HepG2 (cell line): ENCODE measurements around the gene WHAMM. TPM values are rescaled to one million over a fixed set of nuclear protein-coding genes. Genes with fewer than 3 reads are reported as not detected.

Experiments
- ATAC-seq: fragments of 200-7000 bp; cut with Tn5 transposase; 3 replicates; pipeline ENCODE4 v1.9.1; 2020; ENCODE audit warnings: mild to moderate bottlenecking, moderate library complexity
- BruUV-seq: library from RNA; stranded (reverse); fragments of 400-500 nt; replicated peaks from 2 replicates; lab custom pipeline; 2021; lab: Mats Ljungman, UMichigan
- CTCF ChIA-PET: fragments of 300-600 bp; formaldehyde crosslinking; extraction: SDS; loops from one replicate; lab custom pipeline; 2021; ENCODE audit warnings: low total read pairs, inconsistent platforms, low intra/inter-chr PET ratio; lab: Yijun Ruan, JAX
- POLR2A ChIA-PET: fragments of 350-600 bp; sonication (Branson Sonifier 250); formaldehyde crosslinking; loops from one replicate; lab custom pipeline; 2020; ENCODE audit warnings: antibody characterized with exemption, inconsistent platforms; lab: Yijun Ruan, JAX
- DNase-seq: peaks from one replicate; pipeline ENCODE4 v3.0.0-alpha.2; 2015; ENCODE audit warnings: low spot score
- FAIRE-seq: peaks from 3 replicates; lab custom pipeline; 2011; peaks lifted over from hg19 to GRCh38; lab: Jason Lieb, UNC
- H2AFZ ChIP-seq: one replicate; pipeline ENCODE4 v1.6.1; 2011; ENCODE audit warnings: low read length, inconsistent platforms
- H3K27ac ChIP-seq: fragments of 300-600 bp; 3 replicates; pipeline ENCODE4 v1.8.0; 2011; ENCODE audit warnings: mixed run types, mild to moderate bottlenecking, mixed read lengths, low read length, inconsistent platforms; ENCODE audit not compliant: insufficient read depth; ENCODE audit errors: extremely low read length
- H3K27me3 ChIP-seq, 2 experiments: fragments of 200-600 bp in 1 of 2; 2 replicates in 1 of 2; 3 replicates in 1 of 2; pipeline versions ENCODE4 v1.6.0 to v1.8.0; 2011; ENCODE audit warnings: low read length in 2 of 2, mild to moderate bottlenecking in 2 of 2, moderate library complexity in 2 of 2, inconsistent platforms in 1 of 2; ENCODE audit not compliant: insufficient read depth in 2 of 2, control insufficient read depth in 1 of 2
- H3K36me3 ChIP-seq, 2 experiments: fragments of 200-600 bp in 1 of 2; replicated peaks in 1 of 2; 2 replicates in 1 of 2; 3 replicates in 1 of 2; pipeline versions ENCODE4 v1.5.1 to v1.8.0; 2011; ENCODE audit warnings: low read length in 2 of 2, inconsistent platforms in 1 of 2; ENCODE audit not compliant: insufficient read depth in 2 of 2, control insufficient read depth in 1 of 2
- H3K4me1 ChIP-seq: 2 replicates; pipeline ENCODE4 v1.5.1; 2012; ENCODE audit warnings: low read length, inconsistent platforms; ENCODE audit not compliant: insufficient read depth
- H3K4me2 ChIP-seq: 2 replicates; pipeline ENCODE4 v1.6.0; 2011; ENCODE audit warnings: low read depth, low read length, inconsistent platforms
- H3K4me3 ChIP-seq, 3 experiments: fragments of 200-600 bp in 1 of 3; sonication (generic), shearing (Covaris generic) in 1 of 3; replicated peaks in 1 of 3; 2 replicates each; pipeline ENCODE4 v1.5.1; 2011 to 2016; ENCODE audit warnings: low read length in 3 of 3, inconsistent platforms in 2 of 3, low read depth in 2 of 3, mild to moderate bottlenecking in 2 of 3, control low read depth in 1 of 3, mixed read lengths in 1 of 3; ENCODE audit not compliant: insufficient read depth in 1 of 3
- H3K79me2 ChIP-seq: one replicate; pipeline ENCODE4 v1.6.1; 2011; ENCODE audit warnings: low read length, inconsistent platforms; ENCODE audit not compliant: insufficient read depth
- H3K9ac ChIP-seq: 2 replicates; pipeline ENCODE4 v1.6.0; 2011; ENCODE audit warnings: mild to moderate bottlenecking, low read depth, low read length, inconsistent platforms; ENCODE audit not compliant: insufficient read depth
- H3K9me3 ChIP-seq: 2 replicates; pipeline ENCODE4 v1.5.1; 2012; ENCODE audit warnings: mild to moderate bottlenecking, low read length
- H4K20me1 ChIP-seq: 2 replicates; pipeline ENCODE4 v1.6.0; 2011; ENCODE audit warnings: inconsistent platforms, mild to moderate bottlenecking, low read length, moderate library complexity; ENCODE audit not compliant: insufficient read depth
- RBM22 ChIP-seq: fragments of 200-400 bp; formaldehyde crosslinking; optimal IDR thresholded peaks from 2 replicates; pipeline ENCODE3; 2017; ENCODE audit warnings: mild to moderate bottlenecking, low read length, moderate library complexity
- RFX5 ChIP-seq: IDR thresholded peaks from 2 replicates; pipeline ENCODE4 v1.6.1; 2011; ENCODE audit warnings: low read depth, low read length, improper control_type of control experiment
- XBP1 ChIP-seq: sonication (generic); formaldehyde crosslinking; IDR thresholded peaks from 2 replicates; pipeline ENCODE4 v1.5.0; 2020; ENCODE audit warnings: missing genetic modification reagents
- ZNF614 ChIP-seq: IDR thresholded peaks from 2 replicates; pipeline ENCODE4 v1.6.1; 2018; ENCODE audit warnings: missing biosample characterization, missing genetic modification reagents, inconsistent platforms, borderline replicate concordance
- WGBS: methylation state at CpG from one replicate; pipeline ENCODE4 v1.1.6; 2017; ENCODE audit warnings: low lambda C conversion rate; 5-methylcytosine and 5-hydroxymethylcytosine counted together
- in situ Hi-C: cut with HindIII; loops from 2 replicates; pipeline ENCODE4 v1.10.0; 2017; ENCODE audit warnings: low pct_unique_long_range_greater_than_20kb; ENCODE audit not compliant: extremely low pct_ligation_motif_present
- intact Hi-C: fragments of 100-400 bp; cut with micrococcal nuclease; formaldehyde crosslinking; loops from one replicate; pipeline ENCODE4 v1.10.0; 2022; ENCODE audit not compliant: unreplicated experiment
- polyA plus RNA-seq, 8 experiments: library from polyadenylated mRNA; depleted of rRNA in 3 of 8; stranded (reverse) in 7 of 8; unstranded in 1 of 8; fragments of >200 nt; fragmentation: Illumina TruSeq in 4 of 8; extraction: Trizol in 4 of 8; gene quantifications; 2 replicates each; pipeline versions ENCODE4 v1.2.1 to v1.2.3, GENCODE V29; 2011 to 2016; ENCODE audit warnings: low read depth in 4 of 8, missing spikeins in 1 of 8, mixed read lengths in 1 of 8; ENCODE audit not compliant: insufficient read depth in 1 of 8
- total RNA-seq, 5 experiments: library from RNA; depleted of rRNA; stranded (reverse); fragments of >200 nt; fragmentation: Illumina TruSeq; extraction: Trizol; gene quantifications; 2 replicates each; pipeline ENCODE4 v1.2.3, GENCODE V29; 2016; ENCODE audit warnings: low read depth in 1 of 5
- TF ChIP-seq, protein P1 (sequence below): fragments of 450-650 bp; IDR thresholded peaks from 2 replicates; pipeline ENCODE4 v1.6.1; 2016
- TF ChIP-seq, protein P2 (sequence below): sonication (generic); formaldehyde crosslinking; IDR thresholded peaks from 2 replicates; pipeline ENCODE4 v1.9.0; 2021; ENCODE audit warnings: mild to moderate bottlenecking, missing genetic modification reagents
- TF ChIP-seq, protein P3 (sequence below): sonication (generic); formaldehyde crosslinking; conservative IDR thresholded peaks from 2 replicates; pipeline ENCODE4 v1.5.0; 2020; ENCODE audit warnings: missing genetic modification reagents
- TF ChIP-seq, protein P4 (sequence below): sonication (generic); formaldehyde crosslinking; IDR thresholded peaks from 2 replicates; pipeline ENCODE4 v1.8.1; 2023; ENCODE audit warnings: mild to moderate bottlenecking, missing genetic modification reagents, borderline replicate concordance

WHAMM gene
- total and polyA plus RNA-seq, 2 of the 13 experiments (the other 11 are each of a cell fraction or from before 2014, with no cell fraction given) = 2.9 to 3.0 TPM

DNA sequence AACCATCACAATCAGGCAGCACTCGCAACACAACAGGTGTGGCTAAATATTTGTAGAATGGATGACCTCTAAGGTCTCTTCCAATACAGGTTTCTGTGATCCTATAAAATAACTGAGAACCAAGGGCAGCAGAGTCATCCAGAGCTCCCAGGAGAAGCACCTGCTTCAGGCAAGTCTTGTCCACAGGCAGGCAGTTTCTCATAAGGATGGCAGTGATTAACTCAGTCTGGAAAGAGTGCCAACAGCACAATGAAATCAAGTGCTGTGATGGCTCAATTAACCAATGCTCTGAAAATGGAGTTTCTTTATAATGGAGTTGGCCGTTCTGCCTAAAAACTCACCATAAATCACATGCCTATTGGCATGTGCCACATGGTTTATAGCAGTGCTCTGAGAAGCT is 72.3 kb downstream of the WHAMM start:
- Histone ChIP-seq H3K4me2 (no peak overlapping the region), H3K27ac (no peak overlapping the region), H3K36me3 (no peaks in the 10 kb centered on the region), H3K9ac (no peak overlapping the region), H3K79me2 (no peaks in the 10 kb centered on the region), H3K4me3 (no peak overlapping the region), H4K20me1 (no peaks in the 10 kb centered on the region), H3K4me1 (no peaks in the 10 kb centered on the region), H3K27me3 (no peaks in the 10 kb centered on the region), H3K9me3 (no peaks in the 10 kb centered on the region), H2AFZ (no peak overlapping the region)
- ChIA-PET CTCF (no interaction called here), POLR2A (no interaction called here)
- ATAC-seq = no peak
- no peak for DNase-seq
- 76% methylated on average over 2 of the region's 2 CpGs for WGBS
- no TSS peak for BruUV-seq
- FAIRE-seq = no peak
- in situ Hi-C loops (no loop called here), intact Hi-C loops (no loop called here)
- TF ChIP-seq, protein P1, sequence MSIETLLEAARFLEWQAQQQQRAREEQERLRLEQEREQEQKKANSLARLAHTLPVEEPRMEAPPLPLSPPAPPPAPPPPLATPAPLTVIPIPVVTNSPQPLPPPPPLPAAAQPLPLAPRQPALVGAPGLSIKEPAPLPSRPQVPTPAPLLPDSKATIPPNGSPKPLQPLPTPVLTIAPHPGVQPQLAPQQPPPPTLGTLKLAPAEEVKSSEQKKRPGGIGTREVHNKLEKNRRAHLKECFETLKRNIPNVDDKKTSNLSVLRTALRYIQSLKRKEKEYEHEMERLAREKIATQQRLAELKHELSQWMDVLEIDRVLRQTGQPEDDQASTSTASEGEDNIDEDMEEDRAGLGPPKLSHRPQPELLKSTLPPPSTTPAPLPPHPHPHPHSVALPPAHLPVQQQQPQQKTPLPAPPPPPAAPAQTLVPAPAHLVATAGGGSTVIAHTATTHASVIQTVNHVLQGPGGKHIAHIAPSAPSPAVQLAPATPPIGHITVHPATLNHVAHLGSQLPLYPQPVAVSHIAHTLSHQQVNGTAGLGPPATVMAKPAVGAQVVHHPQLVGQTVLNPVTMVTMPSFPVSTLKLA = peak; percentile 83
- no peak for TF ChIP-seq RFX5

DNA sequence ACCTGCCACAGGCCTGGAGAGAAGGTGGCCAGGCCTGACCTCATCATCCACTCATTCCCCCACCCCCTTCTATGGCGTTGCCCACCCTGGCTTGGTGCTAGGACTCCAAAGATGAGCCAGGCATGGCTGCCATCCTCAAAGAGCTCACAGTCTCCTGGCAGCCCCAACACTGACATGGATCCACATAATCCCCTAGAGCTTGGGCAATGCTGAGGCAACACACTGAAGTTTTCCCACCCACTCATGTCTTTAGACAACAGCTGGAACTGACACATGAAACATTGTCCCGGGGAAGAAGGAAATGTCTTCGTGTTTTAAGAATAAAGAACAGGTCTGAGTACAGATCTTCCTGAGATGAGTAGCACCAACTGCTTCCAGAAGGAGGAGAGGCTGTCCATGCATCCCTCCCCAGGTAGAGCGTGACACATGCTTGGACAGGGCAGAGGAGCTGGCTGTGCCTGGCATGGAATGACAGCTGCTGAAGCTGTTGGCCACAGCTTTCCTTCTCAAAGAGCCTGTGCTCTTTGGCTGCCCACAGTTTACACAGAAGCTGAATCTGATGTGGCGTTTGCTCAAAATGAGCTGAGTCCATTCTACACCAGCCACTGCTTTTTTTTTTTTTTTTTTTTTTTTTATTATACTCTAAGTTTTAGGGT is 73.0 kb downstream of the WHAMM start:
- Histone ChIP-seq H4K20me1 (no peaks in the 10 kb centered on the region), H3K36me3 (no peaks in the 10 kb centered on the region), H3K27me3 (no peaks in the 10 kb centered on the region), H2AFZ (no peak overlapping the region), H3K79me2 (no peaks in the 10 kb centered on the region), H3K9ac (no peak overlapping the region), H3K4me1 (no peaks in the 10 kb centered on the region), H3K9me3 (no peaks in the 10 kb centered on the region), H3K4me2 (no peak overlapping the region), H3K4me3 (no peak overlapping the region), H3K27ac (no peak overlapping the region)
- DNase-seq (no peak), FAIRE-seq (no peak), ATAC-seq (no peak)
- in situ Hi-C loops = no loop called here
- CTCF ChIA-PET = no interaction called here
- POLR2A ChIA-PET = no interaction called here
- WGBS = 45% methylated on average over 4 of the region's 5 CpGs
- no TSS peak for BruUV-seq
- intact Hi-C loops = no loop called here
- no peak for TF ChIP-seq ZNF614 (CRISPR knock-in tag)
- no peak for TF ChIP-seq RBM22
- TF ChIP-seq, protein P2, sequence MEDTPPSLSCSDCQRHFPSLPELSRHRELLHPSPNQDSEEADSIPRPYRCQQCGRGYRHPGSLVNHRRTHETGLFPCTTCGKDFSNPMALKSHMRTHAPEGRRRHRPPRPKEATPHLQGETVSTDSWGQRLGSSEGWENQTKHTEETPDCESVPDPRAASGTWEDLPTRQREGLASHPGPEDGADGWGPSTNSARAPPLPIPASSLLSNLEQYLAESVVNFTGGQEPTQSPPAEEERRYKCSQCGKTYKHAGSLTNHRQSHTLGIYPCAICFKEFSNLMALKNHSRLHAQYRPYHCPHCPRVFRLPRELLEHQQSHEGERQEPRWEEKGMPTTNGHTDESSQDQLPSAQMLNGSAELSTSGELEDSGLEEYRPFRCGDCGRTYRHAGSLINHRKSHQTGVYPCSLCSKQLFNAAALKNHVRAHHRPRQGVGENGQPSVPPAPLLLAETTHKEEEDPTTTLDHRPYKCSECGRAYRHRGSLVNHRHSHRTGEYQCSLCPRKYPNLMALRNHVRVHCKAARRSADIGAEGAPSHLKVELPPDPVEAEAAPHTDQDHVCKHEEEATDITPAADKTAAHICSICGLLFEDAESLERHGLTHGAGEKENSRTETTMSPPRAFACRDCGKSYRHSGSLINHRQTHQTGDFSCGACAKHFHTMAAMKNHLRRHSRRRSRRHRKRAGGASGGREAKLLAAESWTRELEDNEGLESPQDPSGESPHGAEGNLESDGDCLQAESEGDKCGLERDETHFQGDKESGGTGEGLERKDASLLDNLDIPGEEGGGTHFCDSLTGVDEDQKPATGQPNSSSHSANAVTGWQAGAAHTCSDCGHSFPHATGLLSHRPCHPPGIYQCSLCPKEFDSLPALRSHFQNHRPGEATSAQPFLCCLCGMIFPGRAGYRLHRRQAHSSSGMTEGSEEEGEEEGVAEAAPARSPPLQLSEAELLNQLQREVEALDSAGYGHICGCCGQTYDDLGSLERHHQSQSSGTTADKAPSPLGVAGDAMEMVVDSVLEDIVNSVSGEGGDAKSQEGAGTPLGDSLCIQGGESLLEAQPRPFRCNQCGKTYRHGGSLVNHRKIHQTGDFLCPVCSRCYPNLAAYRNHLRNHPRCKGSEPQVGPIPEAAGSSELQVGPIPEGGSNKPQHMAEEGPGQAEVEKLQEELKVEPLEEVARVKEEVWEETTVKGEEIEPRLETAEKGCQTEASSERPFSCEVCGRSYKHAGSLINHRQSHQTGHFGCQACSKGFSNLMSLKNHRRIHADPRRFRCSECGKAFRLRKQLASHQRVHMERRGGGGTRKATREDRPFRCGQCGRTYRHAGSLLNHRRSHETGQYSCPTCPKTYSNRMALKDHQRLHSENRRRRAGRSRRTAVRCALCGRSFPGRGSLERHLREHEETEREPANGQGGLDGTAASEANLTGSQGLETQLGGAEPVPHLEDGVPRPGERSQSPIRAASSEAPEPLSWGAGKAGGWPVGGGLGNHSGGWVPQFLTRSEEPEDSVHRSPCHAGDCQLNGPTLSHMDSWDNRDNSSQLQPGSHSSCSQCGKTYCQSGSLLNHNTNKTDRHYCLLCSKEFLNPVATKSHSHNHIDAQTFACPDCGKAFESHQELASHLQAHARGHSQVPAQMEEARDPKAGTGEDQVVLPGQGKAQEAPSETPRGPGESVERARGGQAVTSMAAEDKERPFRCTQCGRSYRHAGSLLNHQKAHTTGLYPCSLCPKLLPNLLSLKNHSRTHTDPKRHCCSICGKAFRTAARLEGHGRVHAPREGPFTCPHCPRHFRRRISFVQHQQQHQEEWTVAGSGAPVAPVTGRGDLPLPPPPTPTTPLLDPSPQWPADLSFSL (CRISPR knock-in tag) = no peak
- TF ChIP-seq XBP1 (CRISPR knock-in tag) = no peak
- TF ChIP-seq, protein P3, sequence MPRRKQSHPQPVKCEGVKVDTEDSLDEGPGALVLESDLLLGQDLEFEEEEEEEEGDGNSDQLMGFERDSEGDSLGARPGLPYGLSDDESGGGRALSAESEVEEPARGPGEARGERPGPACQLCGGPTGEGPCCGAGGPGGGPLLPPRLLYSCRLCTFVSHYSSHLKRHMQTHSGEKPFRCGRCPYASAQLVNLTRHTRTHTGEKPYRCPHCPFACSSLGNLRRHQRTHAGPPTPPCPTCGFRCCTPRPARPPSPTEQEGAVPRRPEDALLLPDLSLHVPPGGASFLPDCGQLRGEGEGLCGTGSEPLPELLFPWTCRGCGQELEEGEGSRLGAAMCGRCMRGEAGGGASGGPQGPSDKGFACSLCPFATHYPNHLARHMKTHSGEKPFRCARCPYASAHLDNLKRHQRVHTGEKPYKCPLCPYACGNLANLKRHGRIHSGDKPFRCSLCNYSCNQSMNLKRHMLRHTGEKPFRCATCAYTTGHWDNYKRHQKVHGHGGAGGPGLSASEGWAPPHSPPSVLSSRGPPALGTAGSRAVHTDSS = no peak
- TF ChIP-seq, protein P4, sequence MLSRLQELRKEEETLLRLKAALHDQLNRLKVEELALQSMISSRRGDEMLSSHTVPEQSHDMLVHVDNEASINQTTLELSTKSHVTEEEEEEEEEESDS (CRISPR knock-in tag) = no peak
